Right atrium auricular region (tissue), 2 donors: ENCODE data around the gene SLC2A4. TPM values are rescaled to one million over a fixed set of nuclear protein-coding genes. Genes with fewer than 3 reads are reported as not detected.
A peak's percentile ranks its signal among the peaks of the same experiment; 100 is the strongest.
"Not testable (repeated sequence)": the region's sequence is repeated elsewhere in the genome, so short reads cannot be mapped to it uniquely, and the experiment has no call there.

Experiments used
- DNase-seq: peaks from one replicate; pipeline ENCODE4 v3.0.0-alpha.2; 2019; ENCODE audit warnings: low spot score
- H3K27ac ChIP-seq, 2 donors: fragments of 200-600 bp; sonication (generic); 1 replicate in 1 of 2; 2 replicates in 1 of 2; pipeline ENCODE4 v1.5.1; 2016 to 2019
- H3K27me3 ChIP-seq, 2 donors: fragments of 200-600 bp; sonication (generic); one replicate each; pipeline versions ENCODE4 v1.5.1 to v1.6.0; 2017 to 2019
- H3K36me3 ChIP-seq: fragments of 200-600 bp; sonication (generic); one replicate; pipeline ENCODE4 v1.5.1; 2016
- H3K4me1 ChIP-seq, 2 donors: fragments of 200-600 bp; sonication (generic); one replicate each; pipeline versions ENCODE4 v1.5.1 to v1.6.0; 2017 to 2019
- H3K4me3 ChIP-seq, 2 donors: fragments of 200-600 bp; sonication (generic); 1 replicate in 1 of 2; 2 replicates in 1 of 2; pipeline ENCODE4 v1.5.1; 2017 to 2019; ENCODE audit warnings: mild to moderate bottlenecking in 1 of 2, moderate library complexity in 1 of 2
- H3K9me3 ChIP-seq, 2 donors: fragments of 200-600 bp; sonication (generic); one replicate each; pipeline ENCODE4 v1.5.1; 2019
- CTCF ChIP-seq, 2 donors: fragments of 200-600 bp; sonication (generic); IDR thresholded peaks; one replicate each; pipeline ENCODE4 v1.5.1; 2019; ENCODE audit warnings: antibody characterized with exemption in 2 of 2
- total RNA-seq, 2 donors: library from RNA; depleted of rRNA; stranded (reverse); fragments of >200 nt; gene quantifications; one replicate each; pipeline ENCODE4 v1.1.0, GENCODE V29; 2016

Gene SLC2A4
- total RNA-seq, 2 donors from 2014 or later = 70.3 to 151 TPM

- H3K4me3 ChIP-seq = peak within 1 kb of the TSS; percentile 67 to 98
- peak within 1 kb of the TSS; percentile 84 to 92 for H3K27ac ChIP-seq
- DNase-seq = no peak
- no peak for TF ChIP-seq CTCF (IDR thresholded peaks at IDR 0.05)
- no peaks in the 10 kb centered on the region for H3K9me3 ChIP-seq
- peaks cover 24% of the 10 kb centered on the region for H3K36me3 ChIP-seq
- peaks cover 0 to 22% of the 10 kb centered on the region in 2 donors for H3K4me1 ChIP-seq
- no peaks in the 10 kb centered on the region for H3K27me3 ChIP-seq
These were observed 47.4 kb downstream of the SLC2A4 start, which contains the start of gene NEURL4 for GRCh38 chr17:7328840-7329373. NEURL4 (minus strand) TSS chr17:7329335; CDS start chr17:7329312, 23 bp downstream.

- DNase-seq = peak; percentile 97
- Histone ChIP-seq H3K27me3 (no peaks in the 10 kb centered on the region), H3K9me3 (no peaks in the 10 kb centered on the region), H3K36me3 (peaks cover 19% of the 10 kb centered on the region), H3K27ac (peak overlapping the region; percentile 84 to 92), H3K4me1 (peaks cover 0 to 22% of the 10 kb centered on the region in 2 donors), H3K4me3 (peak overlapping the region; percentile 67 to 98)
- no peak for TF ChIP-seq CTCF (IDR thresholded peaks at IDR 0.05)
These were observed 48.0 kb downstream of the SLC2A4 start for GRCh38 chr17:7329374-7329996.

GRCh38 chr17:7329997-7330637, 48.6 kb downstream of the SLC2A4 start:
- peak overlapping the region; percentile 84 to 92 for H3K27ac ChIP-seq
- H3K4me1 ChIP-seq = peaks cover 0 to 22% of the 10 kb centered on the region in 2 donors
- no peak for TF ChIP-seq CTCF (IDR thresholded peaks at IDR 0.05)
- peaks cover 12% of the 10 kb centered on the region for H3K36me3 ChIP-seq
- peak overlapping the region; percentile 67 to 98 for H3K4me3 ChIP-seq
- no peaks in the 10 kb centered on the region for H3K9me3 ChIP-seq
- DNase-seq = peak; percentile 83
- H3K27me3 ChIP-seq = no peaks in the 10 kb centered on the region

- peak overlapping the region; percentile 67 to 98 for H3K4me3 ChIP-seq
- TF ChIP-seq CTCF (IDR thresholded peaks at IDR 0.05) = no peak
- DNase-seq = no peak
- H3K27me3 ChIP-seq = no peaks in the 10 kb centered on the region
- peaks cover 7% of the 10 kb centered on the region for H3K36me3 ChIP-seq
- H3K27ac ChIP-seq = peak overlapping the region; percentile 84 to 92
- H3K9me3 ChIP-seq = no peaks in the 10 kb centered on the region
- H3K4me1 ChIP-seq = peaks cover 0 to 22% of the 10 kb centered on the region in 2 donors
These were observed 49.1 kb downstream of the SLC2A4 start for GRCh38 chr17:7330638-7331015.

- Histone ChIP-seq H3K9me3 (no peaks in the 10 kb centered on the region), H3K4me1 (peaks cover 0 to 22% of the 10 kb centered on the region in 2 donors), H3K27me3 (no peaks in the 10 kb centered on the region), H3K36me3 (no peaks in the 10 kb centered on the region), H3K4me3 (no peak overlapping the region), H3K27ac (no peak overlapping the region)
- no peak for TF ChIP-seq CTCF (IDR thresholded peaks at IDR 0.05)
- DNase-seq = no peak
These were observed 50.6 kb downstream of the SLC2A4 start for GRCh38 chr17:7332111-7332510.

GRCh38 chr17:7332600-7333069, 51.1 kb downstream of the SLC2A4 start:
- DNase-seq, H3K27me3 ChIP-seq, H3K9me3 ChIP-seq, H3K27ac ChIP-seq, H3K36me3 ChIP-seq, H3K4me3 ChIP-seq: not testable (repeated sequence)
- peaks cover 0 to 19% of the 10 kb centered on the region in 2 donors for H3K4me1 ChIP-seq
